Smooth muscle cell (in vitro differentiated cells): ENCODE data around the gene MKNK2. TPM values are rescaled to one million over a fixed set of nuclear protein-coding genes. Genes with fewer than 3 reads are reported as not detected.

ENCODE experiments used
- DNase-seq: peaks from one replicate; lab custom pipeline; 2025; ENCODE audit not compliant: unreplicated experiment; lab: John Stamatoyannopoulos, UW
- H2AFZ ChIP-seq: fragments of 200-600 bp; sonication (generic); 2 replicates; pipeline ENCODE4 v1.6.0; 2016; ENCODE audit warnings: antibody characterized with exemption, low read depth, mild to moderate bottlenecking
- H3F3A ChIP-seq: fragments of 200-600 bp; sonication (generic); 2 replicates; pipeline ENCODE4 v1.6.0; 2017; ENCODE audit warnings: antibody characterized with exemption, low read depth
- H3K27ac ChIP-seq: fragments of 200-600 bp; sonication (generic); 2 replicates; pipeline ENCODE4 v1.5.1; 2016; ENCODE audit warnings: low read depth, mild to moderate bottlenecking
- H3K27me3 ChIP-seq: fragments of 200-600 bp; sonication (generic); 2 replicates; pipeline ENCODE4 v1.6.1; 2016; ENCODE audit warnings: low read depth, mild to moderate bottlenecking
- H3K36me3 ChIP-seq: fragments of 200-600 bp; sonication (generic); 2 replicates; pipeline ENCODE4 v1.5.1; 2016; ENCODE audit warnings: low read depth
- H3K4me1 ChIP-seq: fragments of 200-600 bp; sonication (generic); 2 replicates; pipeline ENCODE4 v1.5.1; 2016; ENCODE audit warnings: low read depth
- H3K4me2 ChIP-seq: fragments of 200-600 bp; sonication (generic); 2 replicates; pipeline ENCODE4 v1.6.0; 2016; ENCODE audit warnings: mild to moderate bottlenecking
- H3K4me3 ChIP-seq: fragments of 200-600 bp; sonication (generic); 2 replicates; pipeline ENCODE4 v1.5.1; 2016; ENCODE audit warnings: mild to moderate bottlenecking
- H3K79me2 ChIP-seq: fragments of 200-600 bp; sonication (generic); 2 replicates; pipeline ENCODE4 v1.6.0; 2016; ENCODE audit warnings: low read depth, mild to moderate bottlenecking
- H3K9ac ChIP-seq: fragments of 200-600 bp; sonication (generic); 2 replicates; pipeline ENCODE4 v1.6.0; 2016; ENCODE audit warnings: low read depth
- H3K9me3 ChIP-seq: fragments of 200-600 bp; sonication (generic); replicated peaks from 2 replicates; pipeline ENCODE4 v1.5.1; 2016; ENCODE audit warnings: low read depth
- H4K20me1 ChIP-seq: fragments of 200-600 bp; sonication (generic); 2 replicates; pipeline ENCODE4 v1.6.0; 2016; ENCODE audit warnings: low read depth
- CTCF ChIP-seq: fragments of 200-600 bp; sonication (generic); IDR thresholded peaks from 2 replicates; pipeline ENCODE4 v1.5.1; 2017; ENCODE audit warnings: borderline replicate concordance, mild to moderate bottlenecking, antibody characterized with exemption; ENCODE audit not compliant: insufficient read depth, poor library complexity, severe bottlenecking
- WGBS: methylation state at CpG from one replicate; pipeline ENCODE4 v1.1.7; 2016; ENCODE audit warnings: low lambda C conversion rate; 5-methylcytosine and 5-hydroxymethylcytosine counted together
- polyA plus RNA-seq: library from polyadenylated mRNA; unstranded; fragments of >200 nt; fragmentation: Nextera tagmentation; extraction: Ambion mirVana; gene quantifications from 2 replicates; pipeline ENCODE4 v1.2.1, GENCODE V29; 2016
- total RNA-seq: library from RNA; depleted of rRNA; stranded (reverse); fragments of >200 nt; gene quantifications from 2 replicates; pipeline ENCODE4 v1.2.3, GENCODE V29; 2014

Gene MKNK2
- total and polyA plus RNA-seq, 2 experiments from 2014 or later: 43.6 to 44.7 TPM

DNA sequence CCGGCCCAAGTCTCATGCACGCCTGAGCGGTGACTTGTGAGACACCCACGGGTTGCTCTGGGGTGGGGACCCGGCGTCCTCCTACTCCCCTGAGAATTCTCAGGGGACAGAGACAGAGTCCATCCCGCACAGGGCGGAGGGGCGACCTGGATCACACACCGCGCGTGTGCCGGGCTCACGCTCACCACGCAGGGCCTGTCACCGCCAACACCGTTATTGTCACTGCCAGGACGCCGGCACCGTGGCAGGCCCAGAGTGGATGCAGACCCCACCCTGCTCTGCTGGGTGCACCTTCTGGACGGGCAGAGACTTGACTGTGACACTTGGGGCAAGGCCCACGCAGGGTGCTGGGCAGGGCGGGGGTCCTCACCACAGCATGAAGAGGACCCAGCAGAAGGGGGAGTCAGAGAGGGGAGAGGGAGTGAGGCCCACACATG lies 28.8 kb upstream of the MKNK2 start:
- Histone ChIP-seq H3K9me3 (no peaks in the 10 kb centered on the region), H3K27ac (no peak overlapping the region), H3F3A (no peaks in the 10 kb centered on the region), H3K27me3 (no peaks in the 10 kb centered on the region), H4K20me1 (peaks cover 35% of the 10 kb centered on the region), H2AFZ (no peak overlapping the region), H3K4me3 (no peak overlapping the region), H3K79me2 (peaks cover 7% of the 10 kb centered on the region), H3K4me2 (no peak overlapping the region), H3K9ac (no peak overlapping the region), H3K4me1 (no peaks in the 10 kb centered on the region), H3K36me3 (no peaks in the 10 kb centered on the region)
- WGBS: 97% methylated on average over 23 of the region's 23 CpGs
- no peak for DNase-seq
- TF ChIP-seq CTCF: no peak

GRCh38 chr19:2079076-2079864 lies 28.2 kb upstream of the MKNK2 start:
- Histone ChIP-seq H3K9me3 (no peaks in the 10 kb centered on the region), H3F3A (no peaks in the 10 kb centered on the region), H4K20me1 (peaks cover 35% of the 10 kb centered on the region), H3K9ac (no peak overlapping the region), H2AFZ (no peak overlapping the region), H3K4me1 (no peaks in the 10 kb centered on the region), H3K4me3 (no peak overlapping the region), H3K27ac (no peak overlapping the region), H3K79me2 (peaks cover 7% of the 10 kb centered on the region), H3K36me3 (no peaks in the 10 kb centered on the region), H3K27me3 (no peaks in the 10 kb centered on the region), H3K4me2 (no peak overlapping the region)
- no peak for DNase-seq
- WGBS: 95% methylated on average over 32 of the region's 32 CpGs
- no peak for TF ChIP-seq CTCF

DNA sequence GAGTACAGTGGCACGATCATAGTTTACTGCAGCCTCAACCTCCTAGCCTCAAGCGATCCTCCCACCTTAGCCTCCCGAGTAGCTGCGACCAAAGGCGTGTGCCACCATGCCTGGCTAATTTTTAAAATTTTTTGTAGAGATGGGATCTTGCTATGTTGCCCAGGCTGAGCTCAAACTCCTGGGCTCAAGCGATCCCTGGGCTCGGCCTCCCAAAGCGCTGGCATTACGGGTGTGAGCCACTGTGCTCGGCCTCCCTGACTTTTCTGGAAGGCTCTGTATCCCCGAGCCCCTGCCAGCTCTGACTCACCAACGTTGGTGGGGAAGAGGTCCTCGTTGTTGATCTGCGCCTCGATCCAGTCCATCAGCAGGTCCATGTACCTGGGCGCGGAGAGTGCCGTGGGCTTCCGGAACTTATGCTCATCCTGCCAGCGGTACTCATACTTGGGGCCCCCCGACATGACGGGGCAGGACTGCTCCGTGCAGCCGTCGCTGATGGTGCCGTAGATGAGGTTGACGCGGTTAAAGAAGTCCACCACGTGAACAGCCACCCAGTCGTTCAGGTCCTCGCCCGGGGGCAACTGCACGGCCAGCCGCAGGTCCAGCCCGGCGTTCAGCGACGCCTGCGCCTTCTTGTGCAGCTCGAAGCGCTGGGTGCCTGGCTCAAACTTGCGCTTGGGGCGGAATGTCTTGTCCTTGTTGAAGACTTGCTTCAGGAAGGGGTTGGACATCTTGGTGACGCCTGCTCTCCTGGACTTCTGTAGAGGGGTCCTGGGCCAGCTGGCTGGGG lies 27.0 kb upstream of the MKNK2 start:
- DNase-seq: no peak
- 97% methylated on average over 44 of the region's 44 CpGs for WGBS
- no peaks in the 10 kb centered on the region for H3K9me3 ChIP-seq
- H3K27me3 ChIP-seq: no peaks in the 10 kb centered on the region
- H3K36me3 ChIP-seq: no peaks in the 10 kb centered on the region
- H3F3A ChIP-seq: no peaks in the 10 kb centered on the region
- no peak for TF ChIP-seq CTCF
- peaks cover 7% of the 10 kb centered on the region for H3K79me2 ChIP-seq
- H2AFZ ChIP-seq: no peak overlapping the region
- peaks cover 25% of the 10 kb centered on the region for H4K20me1 ChIP-seq
- no peak overlapping the region for H3K9ac ChIP-seq
- H3K4me1 ChIP-seq: no peaks in the 10 kb centered on the region
- no peak overlapping the region for H3K4me3 ChIP-seq
- no peak overlapping the region for H3K27ac ChIP-seq
- no peak overlapping the region for H3K4me2 ChIP-seq
